UCSD-AML1 (cell line): ENCODE data around the gene TMEM258.

Experiments
- DNase-seq: peaks from one replicate; lab custom pipeline; 2025; ENCODE audit not compliant: unreplicated experiment; lab: John Stamatoyannopoulos, UW

Gene TMEM258

GRCh38 chr11:61744609-61745156, 47.7 kb downstream of the TMEM258 start:
- DNase-seq, result no peak

- DNase-seq, result no peak
These were observed 48.2 kb downstream of the TMEM258 start for GRCh38 chr11:61744181-61744580.

- no peak for DNase-seq
These were observed 48.8 kb downstream of the TMEM258 start for GRCh38 chr11:61743486-61744095.

GRCh38 chr11:61742391-61742790, 50.0 kb downstream of the TMEM258 start:
- peak; percentile 90 for DNase-seq

- no peak for DNase-seq
These were observed 52.4 kb downstream of the TMEM258 start for GRCh38 chr11:61739966-61740365.

GRCh38 chr11:61739413-61739812, 53.0 kb downstream of the TMEM258 start:
- DNase-seq, result no peak
